ELR (cell line): ENCODE results near the gene DRC1.

Experiments
- DNase-seq: peaks from one replicate; pipeline ENCODE4 v3.0.0-alpha.2; 2015; ENCODE audit warnings: low read depth

Gene DRC1

DNA sequence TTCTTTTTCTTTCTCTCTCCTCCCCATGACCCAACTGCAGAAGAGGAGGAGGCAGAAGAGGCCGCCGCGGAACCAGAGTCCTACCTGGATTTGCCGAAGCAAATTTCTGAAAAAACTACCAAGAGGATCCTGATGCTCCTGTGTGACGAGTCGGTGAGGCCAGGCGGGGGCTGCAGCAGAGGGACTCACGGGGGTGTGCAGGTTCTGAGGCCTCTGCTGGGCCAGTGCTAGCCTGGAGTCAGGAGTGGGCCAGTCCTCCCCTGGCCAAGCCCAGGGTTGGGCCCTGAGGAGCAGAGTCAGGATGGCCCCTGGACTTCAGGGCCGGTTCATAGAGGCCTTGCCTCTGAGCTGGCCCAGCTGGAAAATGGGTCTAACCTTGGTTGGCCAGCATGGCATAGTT is 46.9 kb downstream of the DRC1 start:
- no peak for DNase-seq

DNA sequence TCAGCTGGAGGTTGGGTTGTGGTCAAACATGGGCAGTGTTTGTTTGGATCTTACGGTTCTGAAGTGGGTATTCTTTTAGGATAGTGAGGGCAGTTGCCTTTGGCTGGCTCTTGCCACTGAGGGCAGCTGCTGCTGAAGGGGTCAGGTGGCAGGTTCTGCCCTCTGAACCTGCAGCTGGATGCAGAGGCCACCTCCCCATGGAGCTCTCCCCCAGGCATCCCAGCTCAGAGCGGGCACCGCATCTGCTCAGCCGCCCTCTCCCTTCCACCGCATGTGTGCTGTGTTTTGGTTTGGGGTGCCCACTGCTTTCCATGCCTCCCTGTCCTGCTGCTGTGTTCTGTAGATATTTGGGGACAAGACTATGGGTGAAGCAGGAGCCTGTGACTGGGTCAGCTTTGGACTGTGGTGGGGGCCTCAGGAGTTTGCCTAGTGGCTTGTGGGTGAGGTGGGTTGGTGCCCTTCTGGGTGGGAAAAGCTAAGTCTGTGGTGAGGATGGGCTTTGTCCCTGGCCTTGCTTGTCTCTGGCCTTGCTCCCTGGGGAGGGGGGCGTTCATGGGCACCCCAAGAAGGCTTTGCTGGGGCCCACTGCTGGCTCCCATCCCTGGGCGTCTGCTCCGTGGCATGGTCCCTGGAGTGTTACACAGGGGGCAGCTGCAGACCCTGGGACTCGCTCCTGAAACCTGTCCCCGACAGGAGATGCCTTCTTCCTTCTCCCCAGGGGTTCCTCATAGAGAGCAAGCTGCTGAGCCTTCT is 47.7 kb downstream of the DRC1 start:
- no peak for DNase-seq

DNA sequence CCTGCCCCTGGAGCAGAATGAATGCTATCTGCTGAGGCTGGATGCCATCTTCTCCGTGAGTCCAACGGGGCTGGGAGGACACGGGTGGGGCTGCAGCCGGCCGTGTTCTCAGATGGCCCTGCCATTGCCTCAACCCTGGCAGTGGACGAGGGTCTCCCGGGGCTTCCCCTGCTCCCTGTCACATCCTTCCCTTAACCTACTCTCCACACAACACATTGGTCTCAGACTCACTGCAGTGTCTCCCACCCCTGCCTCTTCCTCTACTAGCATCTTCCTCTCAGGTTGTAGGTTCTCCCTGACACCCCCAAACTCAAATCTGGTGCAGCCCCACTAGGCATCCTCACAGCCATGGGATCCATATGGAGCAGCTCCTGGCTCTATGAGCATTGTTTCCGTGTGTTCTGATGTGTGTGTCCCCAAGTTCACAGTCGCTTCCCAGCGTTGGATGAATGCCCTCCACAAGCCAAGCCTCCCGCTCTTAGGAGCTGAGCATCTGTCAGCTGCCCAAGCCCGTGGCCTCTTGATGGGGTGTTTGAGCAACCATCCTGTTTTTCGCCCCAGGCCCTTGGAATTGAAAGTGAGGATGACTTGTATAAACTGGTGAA is 48.4 kb downstream of the DRC1 start:
- DNase-seq = no peak

DNA sequence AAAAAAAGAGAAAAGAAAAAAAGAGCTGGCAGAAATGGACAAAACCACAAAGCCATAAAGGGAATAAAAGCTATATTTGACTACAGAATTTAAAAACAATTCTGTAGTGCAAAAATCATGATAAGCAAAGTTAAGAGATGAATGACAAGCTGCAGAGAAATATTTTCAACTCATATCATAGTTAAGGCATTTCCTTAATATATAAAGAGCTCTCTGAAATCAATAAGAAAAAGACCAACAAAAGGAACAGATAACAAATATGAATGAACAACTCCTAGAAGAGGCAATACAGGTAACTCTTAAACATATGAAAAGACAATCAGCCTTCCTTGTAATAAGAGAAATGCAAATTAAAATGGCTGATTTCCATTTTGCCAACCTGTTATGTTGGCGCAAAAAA is 50.0 kb downstream of the DRC1 start:
- DNase-seq = no peak

DNA sequence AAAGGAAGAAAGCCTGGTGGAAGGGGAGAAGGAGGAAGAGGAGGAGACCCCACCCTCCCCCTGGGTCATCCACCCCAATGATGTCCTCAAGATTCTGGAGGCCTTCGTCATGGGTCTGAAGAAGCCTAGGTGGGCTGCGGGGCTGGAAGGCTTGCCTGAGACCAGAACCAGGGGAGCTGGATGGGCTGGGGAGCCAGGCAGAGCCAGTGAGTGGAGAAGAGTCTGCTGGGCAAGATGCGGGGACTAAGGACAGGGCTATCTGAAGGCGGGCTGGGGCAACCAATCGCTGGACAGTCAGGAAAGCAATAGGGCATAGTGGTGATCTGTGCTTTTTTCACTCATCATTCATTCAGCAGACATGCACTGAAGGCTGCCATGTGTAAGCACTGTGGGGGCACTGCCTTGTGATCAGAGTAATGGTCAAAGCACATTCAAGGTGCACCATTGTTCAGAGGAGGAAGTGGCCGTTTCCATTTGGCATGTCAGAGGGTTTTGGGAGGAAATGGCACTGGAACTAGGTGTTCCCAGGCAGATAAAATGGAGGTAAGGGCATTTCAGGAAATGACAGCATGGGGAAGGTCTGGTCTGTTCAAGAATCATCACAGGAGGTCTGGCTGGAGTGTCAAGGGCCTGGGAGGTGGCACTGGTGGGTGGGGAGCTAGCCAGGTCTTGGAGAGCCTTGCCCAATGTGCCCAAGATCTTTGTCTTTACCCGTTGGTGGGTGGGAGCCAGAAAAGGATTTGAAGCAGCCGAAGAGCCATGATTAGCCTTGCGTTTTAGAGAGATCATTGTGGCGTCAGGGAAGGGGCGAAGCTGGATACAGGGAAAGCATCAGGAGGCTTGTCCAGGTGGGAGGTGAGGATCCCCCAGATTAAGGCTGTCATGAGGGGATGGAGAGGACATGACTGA is 52.0 kb downstream of the DRC1 start:
- DNase-seq = no peak

DNA sequence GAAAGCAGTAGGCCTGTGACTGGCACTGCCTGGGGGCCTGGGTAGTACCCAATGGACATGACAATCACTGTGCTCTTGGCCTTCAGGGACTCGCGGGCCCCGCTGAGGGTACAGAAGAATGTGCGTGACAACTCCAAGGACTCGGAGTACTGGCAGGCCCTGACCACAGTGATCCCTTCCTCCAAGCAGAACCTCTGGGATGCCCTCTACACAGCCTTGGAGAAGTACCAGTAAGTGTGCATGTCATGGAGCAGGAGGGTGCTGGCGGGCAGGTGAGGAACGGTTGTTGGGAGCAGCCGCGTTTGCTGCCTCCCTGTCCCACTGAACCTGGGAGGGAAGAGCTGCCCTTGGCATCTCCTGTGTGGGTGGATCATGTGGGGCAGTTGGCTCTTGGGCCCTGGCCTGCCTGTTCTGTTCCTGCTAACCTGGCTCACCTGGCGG is 52.9 kb downstream of the DRC1 start:
- no peak for DNase-seq

DNA sequence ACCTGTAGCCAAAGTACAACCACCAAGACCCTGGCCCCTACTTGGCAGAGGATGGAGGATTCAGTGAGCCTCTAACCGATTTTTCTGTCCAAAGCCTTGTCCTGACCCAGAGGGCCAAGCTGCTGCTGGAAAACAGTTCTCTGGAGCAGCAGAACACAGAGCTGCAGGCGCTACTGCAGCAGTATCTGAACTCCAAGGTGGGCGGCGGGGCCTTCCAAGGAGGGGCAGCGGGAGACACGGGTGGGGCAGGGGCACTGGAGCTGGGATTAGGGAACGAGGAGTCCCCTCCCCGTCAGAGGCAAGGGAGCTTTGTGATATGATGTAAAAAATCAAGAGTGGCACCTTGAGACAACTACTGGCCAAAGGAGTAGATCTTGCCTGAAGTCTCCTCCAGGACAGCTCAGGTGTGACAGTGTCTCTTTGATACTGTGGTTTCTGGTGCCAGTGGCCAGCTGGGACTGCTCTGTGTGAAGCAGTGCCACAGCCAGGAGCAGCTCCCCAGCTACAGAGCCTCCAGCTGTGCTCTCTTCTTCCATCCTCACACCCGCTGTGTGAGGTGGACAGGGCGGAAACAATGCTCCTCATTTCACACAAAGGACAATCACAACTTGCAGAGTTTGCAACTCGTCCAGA is 53.4 kb downstream of the DRC1 start:
- DNase-seq = no peak

DNA sequence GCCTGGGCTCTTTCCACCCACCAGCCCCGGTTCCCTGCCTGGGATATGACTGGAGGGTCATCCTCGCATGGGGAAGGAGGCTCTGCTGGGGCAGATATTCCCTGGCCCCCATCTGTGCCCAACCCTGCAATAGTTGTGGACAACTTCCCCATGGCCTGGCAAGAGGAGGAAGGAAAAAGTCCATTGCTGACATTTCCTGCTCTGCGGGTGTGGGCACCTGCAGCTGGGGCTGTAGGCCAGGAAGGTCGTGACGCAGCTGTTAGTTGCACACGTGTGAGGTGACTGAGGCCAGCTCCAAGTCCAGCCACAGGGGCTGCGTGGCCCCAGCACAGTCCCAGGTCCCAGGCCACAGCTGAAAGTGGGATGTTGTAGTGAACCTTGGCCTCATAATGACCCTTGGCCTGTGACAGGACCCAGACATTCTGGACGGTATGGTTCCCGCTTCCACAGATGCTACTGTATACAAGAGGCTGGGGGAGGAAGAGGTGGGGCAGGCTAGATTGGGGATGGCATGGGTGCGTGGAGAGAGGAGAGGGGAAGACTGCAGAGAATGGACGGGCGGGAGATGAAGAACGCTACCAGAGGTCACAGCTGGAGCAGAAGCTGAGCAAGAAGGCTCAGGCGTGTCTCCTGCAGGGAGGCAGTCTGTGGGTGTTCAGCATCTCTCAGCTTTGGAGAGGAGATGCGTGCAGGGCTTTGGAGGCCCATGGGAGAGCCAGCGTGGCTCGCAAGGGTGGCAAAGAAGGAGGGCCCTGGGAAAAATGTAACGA is 54.1 kb downstream of the DRC1 start:
- no peak for DNase-seq

DNA sequence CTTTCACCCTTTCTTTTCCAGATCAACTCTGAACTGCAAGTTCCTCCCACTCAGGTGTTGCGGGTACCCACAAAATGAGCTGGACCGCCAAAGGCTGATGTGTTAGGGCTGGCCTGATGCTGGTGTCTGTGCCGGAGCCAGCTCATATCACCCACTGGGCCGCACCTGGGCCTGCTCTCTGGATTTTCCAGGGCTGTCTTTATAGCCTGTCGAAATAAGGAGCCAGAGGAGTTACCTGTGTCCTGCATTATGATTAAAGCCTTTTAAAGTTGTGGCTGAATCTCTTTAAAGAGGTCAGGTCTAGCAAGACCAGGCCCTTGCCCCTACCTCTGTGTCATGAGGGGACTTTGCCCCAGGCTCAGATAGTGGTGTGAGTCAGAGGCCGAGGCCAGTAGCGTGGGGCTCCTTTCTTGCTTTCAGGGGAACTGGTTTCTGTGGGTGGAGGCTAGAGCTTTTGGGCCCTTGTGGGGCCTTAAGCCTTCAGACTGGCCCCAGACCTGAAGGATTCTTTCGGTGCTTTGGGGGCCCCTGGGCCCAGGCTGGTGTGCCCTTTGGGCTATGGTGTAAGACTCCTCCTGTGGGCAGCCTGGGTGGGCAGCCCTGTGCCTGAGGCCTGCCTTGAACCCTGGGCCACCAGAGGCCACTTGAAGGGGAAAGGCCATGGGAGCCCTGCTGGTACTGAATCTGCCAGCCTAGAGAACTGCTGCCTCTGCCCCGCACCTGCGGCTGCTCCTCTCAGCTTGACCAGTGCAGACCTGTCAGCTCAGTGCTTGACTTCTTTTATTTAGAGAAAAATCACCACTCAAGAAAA is 54.9 kb downstream of the DRC1 start:
- DNase-seq = peak; percentile 74

DNA sequence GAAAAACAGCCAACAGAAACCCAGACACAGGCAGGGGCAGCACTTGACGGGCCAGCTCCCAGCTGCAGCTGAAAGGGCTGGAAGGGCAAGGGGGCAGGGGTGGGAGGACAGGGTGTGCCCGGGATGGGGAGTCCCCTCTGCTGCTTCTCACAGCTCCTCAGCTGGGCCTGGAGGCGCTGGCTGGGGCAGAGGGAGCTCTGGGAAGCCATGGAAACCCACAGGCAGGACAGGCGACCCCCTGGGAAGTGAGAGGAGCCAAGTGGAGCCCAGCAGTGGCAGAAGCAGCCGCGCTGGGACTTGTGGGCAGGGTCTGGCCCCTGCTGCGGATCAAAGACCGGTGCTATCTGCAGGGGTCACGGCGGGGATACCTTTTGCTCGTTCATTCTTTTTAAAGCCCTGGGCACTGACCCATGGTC is 55.5 kb downstream of the DRC1 start:
- DNase-seq = no peak

DNA sequence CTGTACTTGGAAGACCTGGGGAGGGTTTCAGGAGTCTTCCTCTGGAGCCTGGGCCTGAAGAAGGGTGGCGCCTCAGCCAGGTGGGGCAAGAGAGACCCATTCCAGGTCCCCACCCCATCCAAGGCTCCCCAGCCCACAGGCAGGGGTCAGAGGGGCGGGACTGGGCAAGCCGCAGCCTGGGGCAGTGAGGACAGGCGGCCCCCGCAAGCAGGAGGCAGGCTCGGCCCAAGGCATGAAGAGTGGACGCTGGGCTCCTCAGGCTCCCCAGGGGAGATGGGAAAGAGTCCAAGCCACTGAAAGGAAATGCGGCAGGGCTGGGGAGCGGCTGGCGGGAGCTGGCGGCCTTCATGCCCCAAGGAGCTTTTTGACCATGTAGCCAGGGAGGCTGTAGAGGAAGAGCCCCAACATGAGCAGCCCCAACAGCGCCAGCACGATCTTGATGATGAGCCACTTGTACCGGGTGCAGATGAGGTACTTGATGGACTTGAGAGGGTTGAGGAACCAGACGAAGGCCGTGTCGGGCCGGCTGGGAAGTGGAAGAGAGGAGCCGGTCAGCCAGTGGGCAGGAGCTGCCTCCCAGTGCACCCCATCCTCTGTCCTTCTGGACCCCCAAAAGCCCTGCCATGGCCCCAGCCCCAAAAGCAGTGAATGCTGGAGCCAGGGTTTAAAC is 56.1 kb downstream of the DRC1 start:
- DNase-seq = no peak

DNA sequence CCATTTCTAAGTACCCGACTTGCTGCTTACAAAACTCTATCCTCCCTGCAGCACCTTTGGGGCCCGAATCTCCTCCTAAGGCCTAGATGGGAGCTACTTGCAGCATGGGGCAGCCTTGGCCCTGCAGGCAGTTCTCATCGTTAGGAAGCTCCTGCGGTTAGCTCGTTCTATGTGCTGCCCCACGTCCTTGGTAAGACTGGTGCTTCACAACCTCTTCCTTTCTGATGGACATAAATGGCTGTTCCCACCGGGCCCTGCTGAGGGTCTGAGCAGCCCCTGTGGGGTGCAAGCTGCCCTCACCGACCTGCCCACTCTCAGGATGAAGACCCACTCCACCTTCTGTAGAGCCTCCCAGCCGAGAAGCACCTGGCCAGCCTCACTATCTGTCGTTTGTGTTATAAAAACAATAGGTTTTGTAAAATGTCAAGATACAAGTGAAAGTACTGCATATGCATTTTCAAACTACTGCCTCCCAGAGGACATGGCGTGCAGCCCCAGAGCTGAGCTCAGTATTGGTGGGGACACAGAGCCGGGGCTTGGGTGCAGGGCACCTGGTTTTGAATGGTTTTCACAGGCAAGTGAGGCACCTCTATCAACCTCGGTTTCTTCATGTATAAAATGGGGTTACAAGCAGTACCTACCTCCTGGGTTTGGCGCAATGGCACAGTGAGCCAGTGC is 56.8 kb downstream of the DRC1 start:
- DNase-seq = no peak

DNA sequence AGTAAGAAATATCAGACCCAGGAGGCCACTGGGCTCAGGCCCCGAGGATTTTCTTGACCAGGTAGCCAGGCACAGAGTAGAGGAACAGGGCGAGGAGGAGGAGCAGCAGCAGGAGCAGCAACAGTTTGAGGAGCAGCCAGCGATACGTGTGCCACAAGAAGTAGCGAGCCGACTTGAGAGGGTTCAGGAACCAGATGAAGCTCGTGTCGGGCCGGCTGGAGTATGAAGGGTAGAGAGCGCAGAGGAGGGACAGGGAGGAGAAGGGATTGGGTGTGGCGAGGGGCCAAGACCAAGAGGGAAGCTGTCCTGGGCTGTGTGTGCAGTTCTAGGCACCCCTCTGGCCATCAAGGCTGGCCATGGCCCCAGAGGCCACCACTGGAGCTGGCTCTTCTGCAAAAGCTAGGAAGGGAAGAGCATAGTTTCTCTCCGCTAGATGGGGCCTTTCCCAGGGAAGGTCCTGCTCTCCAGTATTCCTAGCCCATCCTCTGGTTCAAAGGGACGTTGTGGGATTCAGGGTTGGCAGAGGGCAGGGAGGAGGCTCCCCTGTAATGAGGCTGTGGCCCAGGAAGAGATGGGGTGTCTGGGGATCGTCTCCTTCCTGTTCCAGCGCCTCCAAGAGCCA is 58.4 kb downstream of the DRC1 start:
- DNase-seq = peak; percentile 39

DNA sequence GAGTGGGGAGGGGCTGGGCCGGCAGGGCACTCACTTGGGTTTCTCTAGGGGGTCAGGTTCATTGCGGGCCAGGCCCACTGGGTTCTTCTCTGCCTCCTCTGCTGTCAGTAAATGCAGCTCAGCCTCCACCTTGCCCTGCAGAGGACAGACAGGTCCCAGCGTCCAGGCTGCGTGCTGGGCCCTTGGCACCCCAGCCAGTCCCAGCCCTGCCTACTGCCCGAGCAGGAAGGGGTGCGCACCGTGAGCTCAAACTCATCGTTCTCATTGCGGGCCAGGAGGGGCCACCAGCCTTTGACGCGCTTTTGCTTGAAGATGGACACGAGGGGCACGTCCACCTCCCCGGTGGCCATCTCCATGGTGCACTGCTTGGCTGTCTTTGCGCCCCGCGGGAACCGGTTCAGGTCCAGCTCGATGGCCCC is 58.9 kb downstream of the DRC1 start:
- no peak for DNase-seq

DNA sequence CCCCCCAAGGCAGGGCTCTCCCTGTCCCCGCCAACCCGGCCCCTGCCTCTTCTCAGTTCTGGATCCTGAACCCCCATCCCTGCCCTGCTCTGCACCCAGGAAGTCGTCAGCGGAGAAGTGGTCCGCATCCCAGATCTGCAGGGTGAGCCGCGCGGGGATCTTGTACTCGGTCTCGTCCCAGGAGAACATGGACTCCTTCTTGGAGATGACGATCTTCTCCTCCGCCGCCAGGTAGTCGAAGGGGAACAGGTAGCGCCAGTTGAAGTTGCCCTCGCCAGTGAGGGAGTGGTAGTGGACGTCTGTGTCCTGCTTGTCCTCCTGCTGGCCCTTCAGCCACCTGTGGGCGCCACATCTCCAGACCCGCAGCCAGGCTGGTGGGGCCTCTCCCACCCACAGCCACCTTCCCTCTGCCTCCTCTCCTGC is 59.9 kb downstream of the DRC1 start:
- no peak for DNase-seq

DNA sequence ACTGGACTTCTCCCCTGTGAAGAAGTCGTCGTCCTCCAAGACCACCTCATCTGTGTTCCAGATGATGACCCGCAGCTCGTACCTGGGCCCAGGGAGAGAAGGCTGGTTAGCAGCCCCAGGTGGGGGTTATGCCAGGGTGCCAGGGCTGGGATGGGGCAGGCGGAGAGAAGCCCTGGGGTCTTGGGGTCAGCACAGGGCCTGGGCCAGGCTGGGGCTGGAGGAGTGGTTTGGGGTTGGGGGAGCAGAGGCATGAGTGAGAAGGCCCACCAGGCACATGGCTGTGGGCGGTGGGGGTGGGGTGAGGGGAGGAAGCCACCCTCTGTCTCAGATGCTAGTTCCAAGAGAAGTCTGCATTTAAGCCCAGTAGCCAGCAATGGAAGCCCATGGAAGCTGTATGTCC is 60.4 kb downstream of the DRC1 start:
- no peak for DNase-seq

DNA sequence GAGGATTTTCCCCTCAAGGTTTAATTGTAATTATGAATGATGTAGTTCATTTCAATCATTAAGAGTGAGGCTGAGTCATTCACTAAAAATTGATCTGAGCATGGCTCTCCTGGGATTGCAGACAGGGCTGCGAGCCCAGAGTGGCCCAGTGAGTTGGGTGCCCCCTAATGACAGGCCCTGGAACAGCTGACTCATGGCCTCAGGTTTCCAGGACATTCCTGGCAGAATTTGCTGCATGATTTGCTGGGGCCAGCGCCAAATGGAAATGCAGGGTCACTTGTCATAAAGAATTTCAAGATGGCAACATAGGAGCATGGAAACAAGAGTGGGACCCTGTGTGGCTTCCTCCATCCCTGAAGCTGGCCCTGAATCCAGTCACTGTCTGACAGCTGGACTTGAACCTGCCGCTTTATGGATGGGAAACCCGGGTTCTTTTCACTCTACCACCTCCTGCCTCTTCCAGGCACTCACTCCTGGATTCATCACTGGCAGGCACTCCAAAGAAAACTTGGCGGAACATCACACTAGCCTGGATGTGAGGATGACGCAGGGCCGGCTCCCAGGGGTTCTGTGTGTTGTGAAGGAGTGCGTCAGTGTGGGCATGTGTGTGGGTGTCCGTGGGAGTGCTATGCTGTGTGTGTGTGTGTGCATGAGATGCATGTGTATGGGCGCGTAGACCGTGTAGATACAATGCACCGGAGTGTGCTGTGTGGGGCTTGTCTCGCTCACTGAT is 61.0 kb downstream of the DRC1 start:
- DNase-seq = peak; percentile 68
